ENCODE data around the gene B3GNT8.

DNA sequence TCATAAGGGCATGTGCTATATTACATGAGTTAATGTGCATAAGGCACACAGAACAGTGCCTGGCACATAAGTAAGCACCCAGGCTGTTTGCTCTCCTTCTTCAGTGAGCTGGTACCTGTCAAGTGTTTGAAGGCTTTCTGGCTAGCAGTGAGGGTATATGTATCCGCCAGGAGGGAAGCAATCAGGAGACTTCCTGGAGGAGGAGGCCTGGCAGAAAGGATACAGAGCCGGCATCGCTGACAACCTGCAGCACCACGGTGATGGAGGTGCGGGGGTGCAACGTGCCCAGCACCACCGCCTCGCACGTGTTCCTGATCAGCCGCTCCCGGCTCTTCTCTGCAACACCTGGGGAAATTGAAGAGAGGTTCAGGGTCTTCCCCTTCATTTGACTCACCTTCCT is 35.6 kb downstream of the B3GNT8 start:
- TF ChIP-seq, protein P1, sequence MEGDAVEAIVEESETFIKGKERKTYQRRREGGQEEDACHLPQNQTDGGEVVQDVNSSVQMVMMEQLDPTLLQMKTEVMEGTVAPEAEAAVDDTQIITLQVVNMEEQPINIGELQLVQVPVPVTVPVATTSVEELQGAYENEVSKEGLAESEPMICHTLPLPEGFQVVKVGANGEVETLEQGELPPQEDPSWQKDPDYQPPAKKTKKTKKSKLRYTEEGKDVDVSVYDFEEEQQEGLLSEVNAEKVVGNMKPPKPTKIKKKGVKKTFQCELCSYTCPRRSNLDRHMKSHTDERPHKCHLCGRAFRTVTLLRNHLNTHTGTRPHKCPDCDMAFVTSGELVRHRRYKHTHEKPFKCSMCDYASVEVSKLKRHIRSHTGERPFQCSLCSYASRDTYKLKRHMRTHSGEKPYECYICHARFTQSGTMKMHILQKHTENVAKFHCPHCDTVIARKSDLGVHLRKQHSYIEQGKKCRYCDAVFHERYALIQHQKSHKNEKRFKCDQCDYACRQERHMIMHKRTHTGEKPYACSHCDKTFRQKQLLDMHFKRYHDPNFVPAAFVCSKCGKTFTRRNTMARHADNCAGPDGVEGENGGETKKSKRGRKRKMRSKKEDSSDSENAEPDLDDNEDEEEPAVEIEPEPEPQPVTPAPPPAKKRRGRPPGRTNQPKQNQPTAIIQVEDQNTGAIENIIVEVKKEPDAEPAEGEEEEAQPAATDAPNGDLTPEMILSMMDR (IDR thresholded peaks at IDR 0.05) = no peak
- no peak for TF ChIP-seq POLR2A (IDR thresholded peaks at IDR 0.05)
